GM21717 (cell line): ENCODE data around the gene SETD5.

Source experiments
- ATAC-seq: cut with Tn5 transposase; IDR thresholded peaks from one replicate; pipeline ENCODE4 v1.9.1; 2021; ENCODE audit warnings: mild to moderate bottlenecking, moderate library complexity; ENCODE audit not compliant: unreplicated experiment

The SETD5 gene

DNA sequence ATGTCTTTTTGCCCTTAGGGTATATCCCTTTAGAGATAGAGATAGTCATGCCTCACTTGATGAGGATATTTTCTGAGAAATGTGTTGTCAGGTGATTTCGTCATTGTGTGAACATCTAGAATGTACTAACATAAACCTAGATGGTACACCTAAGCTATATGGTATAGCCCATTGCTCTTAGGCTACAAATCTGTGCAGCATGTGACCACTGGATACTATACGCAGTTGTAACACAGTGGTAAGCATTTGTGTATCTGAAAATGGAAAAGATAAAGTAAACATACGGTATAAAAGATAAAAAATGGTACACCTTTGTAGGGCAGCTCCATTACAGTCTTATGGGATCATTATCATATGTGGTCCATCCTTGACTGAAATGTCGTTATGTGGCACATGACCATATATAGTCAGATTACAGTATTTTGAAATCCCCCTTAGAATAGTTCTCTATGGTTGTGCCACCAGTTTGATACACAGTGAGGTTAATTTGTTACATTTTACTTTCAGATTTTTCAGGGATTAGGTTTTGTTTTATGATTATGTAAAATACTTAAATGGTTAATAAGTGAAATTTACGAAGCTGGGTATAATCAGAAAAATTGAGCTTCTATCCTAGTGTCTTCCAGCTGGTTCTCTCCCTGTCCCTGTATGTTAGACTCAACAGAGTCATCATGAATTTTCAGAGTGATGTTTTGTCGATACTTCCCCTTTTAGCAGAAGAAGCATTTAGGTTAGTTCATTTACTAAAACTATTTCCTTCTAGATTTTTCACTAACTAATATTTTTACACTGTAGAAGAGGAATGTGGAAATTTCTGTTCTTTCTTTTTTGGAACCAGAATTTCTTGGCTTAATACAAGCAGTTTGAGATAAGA lies 12.8 kb downstream of the SETD5 start:
- no peak for ATAC-seq

- no peak for ATAC-seq
Observed at GRCh38 chr3:9411302-9411701, 13.9 kb downstream of the SETD5 start.

DNA sequence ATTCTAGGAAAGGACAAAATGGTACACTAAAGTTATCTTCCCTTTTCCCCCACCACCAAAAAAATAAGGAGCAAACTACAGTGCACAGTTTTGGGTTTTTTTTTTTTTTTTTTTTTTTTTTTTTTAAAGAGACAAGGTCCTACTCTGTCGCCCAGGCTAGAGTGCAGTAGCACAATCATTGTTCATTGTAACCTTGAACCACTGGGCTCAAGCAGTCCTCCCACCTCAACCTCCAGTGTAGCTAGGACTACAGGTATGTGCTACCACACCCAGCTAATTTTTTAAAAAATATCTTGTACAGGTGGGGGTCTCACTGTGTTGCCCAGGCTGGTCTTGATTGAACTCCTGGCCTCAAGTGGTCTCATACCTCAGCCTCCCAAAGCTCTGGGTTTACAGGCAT lies 14.9 kb downstream of the SETD5 start:
- no peak for ATAC-seq

- no peak for ATAC-seq
Observed at GRCh38 chr3:9414826-9415225, 17.4 kb downstream of the SETD5 start.

DNA sequence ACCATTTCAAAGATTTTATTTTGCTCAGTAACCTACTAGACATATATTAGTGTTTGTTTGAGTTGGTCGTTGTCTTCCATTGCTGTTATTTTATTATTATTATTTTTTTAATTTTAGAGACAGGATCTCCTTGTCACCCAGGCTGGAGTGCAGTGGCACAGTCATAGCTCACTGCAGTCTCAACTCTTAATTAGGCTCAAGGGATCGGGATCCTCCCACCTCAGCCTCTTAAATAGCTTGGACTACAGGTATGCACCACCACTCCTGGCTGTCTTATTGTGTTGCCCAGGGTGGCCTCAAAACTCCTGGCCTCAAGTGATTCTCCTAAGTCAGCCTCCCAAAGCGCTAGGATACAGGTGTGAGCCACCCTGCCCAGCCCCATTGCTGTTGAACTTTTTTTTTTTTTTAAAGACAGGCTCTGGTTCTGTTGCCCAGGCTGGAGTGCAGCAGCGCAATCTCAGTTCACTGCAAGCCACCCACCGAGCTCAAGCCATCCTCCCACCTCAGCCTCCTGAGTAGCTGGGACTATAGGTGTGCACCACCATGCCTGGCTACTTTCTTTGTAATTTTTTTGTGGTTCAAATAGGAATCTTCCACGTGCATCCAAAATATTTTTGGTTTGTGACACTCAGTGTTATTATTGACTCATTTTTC lies 18.2 kb downstream of the SETD5 start:
- no peak for ATAC-seq

DNA sequence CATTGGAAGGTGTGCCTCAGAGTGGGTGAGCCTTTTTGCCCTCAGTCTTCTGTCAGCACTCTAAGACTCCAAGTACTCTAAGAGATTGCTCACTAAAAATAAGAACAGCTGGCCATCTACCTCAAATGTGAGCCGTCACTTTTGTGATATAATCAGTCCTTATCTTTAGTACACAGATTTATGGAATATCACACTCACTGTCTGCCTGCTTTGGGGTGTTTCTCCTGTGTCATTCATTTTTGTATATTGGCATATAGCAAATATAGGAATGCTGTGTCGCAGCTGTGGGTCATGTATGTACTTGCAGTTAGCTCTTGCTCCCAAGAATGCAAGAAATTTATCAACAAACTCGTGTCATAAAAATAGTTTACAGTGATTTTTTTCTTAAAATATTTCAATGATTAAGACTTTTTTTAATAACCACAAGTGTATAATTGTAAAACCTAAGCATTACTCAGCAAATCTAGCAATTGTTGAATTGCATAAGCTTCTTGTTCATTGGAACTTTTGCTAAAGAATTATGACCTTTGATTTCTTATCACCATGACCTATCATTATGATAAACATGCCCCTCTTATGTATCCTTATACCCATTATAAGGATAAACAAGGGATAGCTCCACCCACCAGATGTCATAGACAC lies 18.8 kb downstream of the SETD5 start:
- no peak for ATAC-seq

DNA sequence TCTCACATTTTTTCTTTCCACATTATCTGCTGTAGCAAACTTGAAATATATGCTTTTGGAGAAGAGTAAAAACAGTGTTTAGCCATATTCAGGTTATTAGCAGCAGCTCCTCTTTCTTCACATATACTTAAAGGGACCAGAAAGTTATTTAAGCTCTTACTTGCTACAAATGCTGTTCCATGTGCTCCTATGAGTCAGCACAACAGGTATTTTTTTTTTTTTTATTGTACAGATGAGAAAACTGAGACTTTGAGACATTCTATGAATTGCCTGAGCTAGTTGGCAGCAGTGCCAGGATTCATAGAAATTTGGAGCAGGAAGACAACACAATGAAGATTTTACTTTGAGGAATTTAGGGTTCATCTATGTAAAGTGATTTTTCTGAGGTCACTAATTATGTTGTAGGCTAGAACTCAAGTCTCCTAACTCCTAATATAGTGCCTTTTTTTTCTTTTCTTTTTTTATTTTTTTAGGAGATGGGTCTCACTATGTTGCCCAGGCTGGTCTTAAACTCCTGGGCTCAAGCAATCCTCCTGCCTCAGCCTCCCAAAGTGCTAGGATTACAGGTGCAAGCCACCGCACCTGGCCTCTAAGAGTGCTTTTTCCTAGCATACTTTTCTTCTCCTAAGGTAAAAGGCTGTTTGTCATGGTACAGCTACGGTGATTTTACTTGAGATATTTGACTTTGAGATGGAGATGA lies 23.6 kb downstream of the SETD5 start:
- no peak for ATAC-seq

DNA sequence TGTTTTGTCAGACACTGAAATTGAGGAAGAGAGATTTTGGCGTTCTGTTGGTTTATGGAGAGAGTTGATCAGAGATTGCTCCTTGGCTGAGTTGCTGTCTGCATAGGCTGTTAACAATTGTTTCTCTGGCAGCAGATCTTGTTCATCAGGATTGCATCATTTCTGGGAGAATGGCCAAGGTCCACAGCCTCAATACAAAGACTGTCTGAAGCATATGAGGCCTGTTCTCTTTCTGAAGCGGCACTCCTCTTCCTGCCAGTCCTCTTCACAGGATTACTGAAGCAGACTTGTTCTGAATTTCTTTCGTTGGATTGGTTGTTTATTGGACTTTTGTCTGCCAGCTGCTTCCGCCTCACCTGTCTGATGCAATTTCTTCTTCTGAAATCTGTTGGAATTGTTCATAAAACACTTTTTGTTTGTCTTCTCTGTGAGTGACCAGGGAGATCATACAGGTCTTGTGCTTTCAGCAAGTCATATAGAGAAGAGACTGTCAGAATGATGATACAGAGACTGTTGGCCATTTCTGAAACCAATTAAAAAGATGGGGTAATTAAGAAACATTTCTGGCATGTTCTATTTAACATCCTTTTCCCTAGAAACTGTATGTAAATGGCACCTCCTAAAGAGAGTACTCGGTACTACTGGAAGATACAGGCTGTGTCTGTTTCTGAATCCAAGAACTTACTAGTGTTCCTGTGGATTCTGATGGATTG lies 25.5 kb downstream of the SETD5 start:
- ATAC-seq, result no peak

DNA sequence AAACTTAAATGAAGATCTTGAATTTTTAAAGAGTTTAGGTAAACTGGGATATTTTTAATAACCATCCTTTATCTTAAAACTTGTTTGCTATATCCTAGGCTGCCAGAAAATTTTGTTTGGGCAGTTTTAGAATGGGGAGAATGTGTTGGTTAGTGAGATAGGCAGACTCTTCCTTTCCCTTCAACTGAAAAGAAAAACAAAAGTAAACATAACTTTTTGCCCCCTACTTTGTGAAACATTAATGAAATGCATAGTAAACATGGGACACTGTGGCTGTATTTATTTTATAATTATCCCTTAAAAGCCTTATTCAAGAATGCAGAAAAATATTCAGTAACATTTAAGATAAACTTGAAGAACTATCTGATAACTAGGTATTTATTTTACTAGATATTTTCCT lies 31.0 kb downstream of the SETD5 start:
- ATAC-seq, result no peak

- no peak for ATAC-seq
Observed at GRCh38 chr3:9430733-9431132, 33.3 kb downstream of the SETD5 start.

- ATAC-seq, result no peak
Observed at GRCh38 chr3:9433627-9434521, 36.5 kb downstream of the SETD5 start.

DNA sequence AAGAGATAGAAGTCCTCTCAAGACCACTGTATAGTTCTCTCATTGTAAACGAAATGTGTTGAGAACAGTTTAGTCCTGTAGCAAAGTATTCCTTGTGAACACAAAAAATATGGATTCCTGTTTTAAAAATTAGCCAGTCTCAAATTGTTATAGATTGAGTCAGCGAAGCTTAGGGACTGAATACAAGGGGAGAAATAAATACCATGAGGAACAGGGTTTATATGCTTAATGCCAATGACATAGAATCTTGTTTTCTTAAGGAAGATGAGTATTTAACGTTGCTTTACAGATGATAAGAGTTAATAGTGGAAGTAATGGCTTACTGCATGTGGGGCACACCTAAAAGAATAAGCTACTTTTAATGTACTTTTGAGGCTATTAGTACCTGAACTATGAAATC lies 37.9 kb downstream of the SETD5 start:
- ATAC-seq, result no peak

GRCh38 chr3:9439331-9439730 lies 41.9 kb downstream of the SETD5 start:
- ATAC-seq, result no peak

- ATAC-seq, result no peak
Observed at GRCh38 chr3:9441501-9442221, 44.2 kb downstream of the SETD5 start.

DNA sequence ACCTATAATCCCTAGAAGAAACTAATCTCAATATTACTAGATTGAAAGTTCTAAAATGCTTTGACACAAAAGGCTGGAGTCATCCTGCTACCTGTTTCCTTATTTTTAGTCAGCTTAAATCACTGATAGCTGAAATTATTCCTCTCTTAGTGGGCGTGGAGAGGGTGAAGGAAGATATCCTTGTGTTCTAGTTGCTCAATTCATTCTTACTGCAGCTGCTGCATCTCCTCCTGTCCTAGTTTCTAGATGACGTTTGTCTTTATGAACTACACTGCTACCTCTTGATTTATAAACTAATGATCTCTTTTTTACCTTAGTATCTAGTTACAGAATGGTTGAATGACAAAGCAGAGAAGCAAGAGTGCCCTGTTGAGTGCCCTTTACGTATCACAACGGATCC lies 50.7 kb downstream of the SETD5 start:
- ATAC-seq, result no peak

DNA sequence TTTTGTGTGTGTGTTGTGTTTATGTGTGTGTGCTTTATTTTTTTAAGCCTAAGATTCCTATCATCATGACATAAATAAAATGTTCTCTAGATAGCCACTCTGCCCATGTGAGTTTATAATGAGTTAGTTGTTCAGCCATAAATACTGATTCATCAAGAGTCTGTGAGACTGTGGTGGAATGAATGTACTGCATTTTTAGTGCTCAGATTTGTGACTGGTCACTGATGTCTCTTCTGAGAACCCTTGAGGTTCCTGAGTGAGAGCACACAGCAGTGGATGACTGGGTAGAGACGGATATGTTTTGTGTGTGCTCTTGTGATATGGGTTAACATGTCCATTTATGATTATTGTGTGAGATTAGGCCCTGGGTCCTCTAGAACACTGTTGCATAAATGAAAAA lies 51.2 kb downstream of the SETD5 start:
- ATAC-seq, result no peak

- ATAC-seq, result no peak
Observed at GRCh38 chr3:9450126-9450525, 52.7 kb downstream of the SETD5 start.

DNA sequence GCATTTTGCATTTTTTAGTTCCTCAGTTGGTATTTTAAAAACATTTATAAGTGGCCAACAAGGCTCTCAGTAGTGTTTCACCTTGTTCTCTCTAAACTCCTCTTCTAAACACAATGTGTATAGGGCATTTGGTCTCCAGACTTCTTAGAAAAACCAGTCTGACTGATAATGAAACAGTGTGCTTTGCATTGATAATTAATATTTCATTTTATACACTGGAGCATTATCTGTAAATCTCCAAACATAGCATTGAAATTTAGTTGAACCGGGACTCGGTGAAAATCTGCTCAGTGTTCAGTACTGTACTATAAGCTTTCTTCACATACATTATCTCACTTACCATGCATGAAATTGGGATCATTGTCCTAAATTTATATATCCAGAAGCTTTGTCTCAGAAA lies 53.6 kb downstream of the SETD5 start:
- ATAC-seq, result no peak

DNA sequence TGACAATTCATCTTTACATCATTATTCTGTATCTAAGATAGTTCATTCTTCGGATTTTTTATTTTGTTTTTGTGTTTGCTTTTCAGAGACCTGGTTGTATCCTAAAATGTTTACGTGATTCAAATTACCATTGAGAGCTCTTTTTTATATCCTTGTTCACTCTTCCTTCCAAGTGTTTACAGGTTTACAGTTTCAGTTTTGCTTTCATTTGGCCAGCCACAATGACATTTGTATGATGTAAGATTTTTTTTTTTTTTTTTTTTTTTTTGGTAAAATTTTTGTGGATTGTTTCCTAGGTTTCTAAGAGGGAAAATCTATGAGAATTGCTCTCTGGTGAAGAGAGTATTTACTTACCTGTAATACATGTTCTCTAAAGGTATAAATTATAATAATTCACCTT lies 55.0 kb downstream of the SETD5 start:
- no peak for ATAC-seq
